Superior temporal gyrus (tissue), 1 donor: Measurements from ENCODE around the gene PTPRB.

ENCODE experiments used
- DNase-seq: peaks from one replicate; pipeline ENCODE4 v3.0.0-alpha.2; 2016; ENCODE audit errors: extremely low spot score

PTPRB gene

GRCh38 chr12:70592664-70593063 is 44.6 kb downstream of the PTPRB start:
- no peak for DNase-seq

- DNase-seq: no peak
Measured at GRCh38 chr12:70590549-70591226, 46.5 kb downstream of the PTPRB start.

- DNase-seq: peak; percentile 85
Measured at GRCh38 chr12:70590051-70590450, 47.2 kb downstream of the PTPRB start.

GRCh38 chr12:70584332-70584731 is 52.9 kb downstream of the PTPRB start:
- DNase-seq: no peak

- no peak for DNase-seq
Measured at GRCh38 chr12:70583251-70583650, 54.0 kb downstream of the PTPRB start.

- DNase-seq: peak; percentile 53
Measured at GRCh38 chr12:70581208-70581607, 56.0 kb downstream of the PTPRB start.

- DNase-seq: no peak
Measured at GRCh38 chr12:70577283-70577634, 60.0 kb downstream of the PTPRB start.

GRCh38 chr12:70576341-70577282 is 60.6 kb downstream of the PTPRB start:
- DNase-seq: peak; percentile 98

- no peak for DNase-seq
Measured at GRCh38 chr12:70571705-70572268, 65.4 kb downstream of the PTPRB start.

GRCh38 chr12:70571029-70571428 is 66.2 kb downstream of the PTPRB start:
- DNase-seq: no peak

- DNase-seq: no peak
Measured at GRCh38 chr12:70561550-70561949, 75.7 kb downstream of the PTPRB start.

- no peak for DNase-seq
Measured at GRCh38 chr12:70560671-70561070, 76.6 kb downstream of the PTPRB start.

GRCh38 chr12:70559390-70559789 is 77.8 kb downstream of the PTPRB start:
- DNase-seq: no peak

GRCh38 chr12:70557583-70558191 is 79.5 kb downstream of the PTPRB start:
- peak; percentile 98 for DNase-seq

GRCh38 chr12:70556179-70556869 is 80.9 kb downstream of the PTPRB start:
- DNase-seq: no peak

- no peak for DNase-seq
Measured at GRCh38 chr12:70555081-70555480, 82.1 kb downstream of the PTPRB start.

GRCh38 chr12:70553391-70553859 is 83.8 kb downstream of the PTPRB start:
- DNase-seq: no peak

- no peak for DNase-seq
Measured at GRCh38 chr12:70551731-70552130, 85.5 kb downstream of the PTPRB start.

- no peak for DNase-seq
Measured at GRCh38 chr12:70550180-70550577, 87.0 kb downstream of the PTPRB start.

- no peak for DNase-seq
Measured at GRCh38 chr12:70549340-70550179, 87.7 kb downstream of the PTPRB start.

- DNase-seq: no peak
Measured at GRCh38 chr12:70543444-70543843, 93.8 kb downstream of the PTPRB start.
